Thoracic aorta (tissue), 2 donors: ENCODE results near the gene GOLGA5. TPM values are rescaled to one million over a fixed set of nuclear protein-coding genes. Genes with fewer than 3 reads are reported as not detected.

ENCODE experiments used
- ATAC-seq: fragments of 150-250 bp; one replicate; pipeline ENCODE4 v1.8.0; 2017; ENCODE audit warnings: low read depth; ENCODE audit not compliant: insufficient number of reproducible peaks, low FRiP score
- DNase-seq: peaks from one replicate; pipeline ENCODE4 v3.0.0-alpha.2; 2020; ENCODE audit warnings: low spot score
- H3K27ac ChIP-seq, 2 donors: fragments of 200-600 bp; sonication (generic); 1 replicate in 1 of 2; 2 replicates in 1 of 2; pipeline ENCODE4 v1.5.1; 2016; ENCODE audit warnings: mild to moderate bottlenecking in 2 of 2, moderate library complexity in 2 of 2
- H3K27me3 ChIP-seq: fragments of 200-600 bp; sonication (generic); replicated peaks from 2 replicates; pipeline ENCODE4 v1.6.0; 2016; ENCODE audit warnings: mild to moderate bottlenecking; ENCODE audit not compliant: insufficient read depth
- H3K36me3 ChIP-seq: fragments of 200-600 bp; sonication (generic); one replicate; pipeline ENCODE4 v1.5.1; 2016
- H3K4me1 ChIP-seq, 2 donors: fragments of 200-600 bp; sonication (generic); 1 replicate in 1 of 2; 2 replicates in 1 of 2; pipeline versions ENCODE4 v1.5.1 to v1.6.0; 2016; ENCODE audit warnings: low read depth in 2 of 2, mild to moderate bottlenecking in 1 of 2; ENCODE audit not compliant: control insufficient read depth in 1 of 2
- H3K4me3 ChIP-seq: fragments of 200-600 bp; sonication (generic); 2 replicates; pipeline ENCODE4 v1.5.1; 2016; ENCODE audit warnings: mild to moderate bottlenecking
- H3K9me3 ChIP-seq: fragments of 200-600 bp; sonication (generic); 2 replicates; pipeline ENCODE4 v1.5.1; 2016
- CTCF ChIP-seq: fragments of 200-600 bp; sonication (generic); IDR thresholded peaks from one replicate; pipeline ENCODE4 v1.5.1; 2019; ENCODE audit warnings: antibody characterized with exemption
- total RNA-seq, 2 donors: library from RNA; depleted of rRNA; stranded (reverse); fragments of >200 nt; gene quantifications; one replicate each; pipeline versions ENCODE4 v1.1.0 to v1.2.3, GENCODE V29; 2016

The GOLGA5 gene
- total RNA-seq, 2 donors from 2014 or later, result 29.5 to 41.9 TPM

- no peaks in the 10 kb centered on the region for H3K36me3 ChIP-seq
- peaks cover 10% of the 10 kb centered on the region for H3K9me3 ChIP-seq
- ATAC-seq, result no peak
- H3K27ac ChIP-seq, result no peak overlapping the region
- H3K27me3 ChIP-seq, result no peaks in the 10 kb centered on the region
- no peak for TF ChIP-seq CTCF
- H3K4me3 ChIP-seq, result no peak overlapping the region
- H3K4me1 ChIP-seq, result peaks cover 0 to 19% of the 10 kb centered on the region in 2 donors
- DNase-seq, result no peak
Observed at GRCh38 chr14:92789457-92790089, 4.5 kb upstream of the GOLGA5 start.

GRCh38 chr14:92792885-92793284, 1.2 kb upstream of the GOLGA5 start:
- H3K9me3 ChIP-seq, result peaks cover 10% of the 10 kb centered on the region
- H3K4me3 ChIP-seq, result no peak overlapping the region
- H3K4me1 ChIP-seq, result peaks cover 12 to 25% of the 10 kb centered on the region in 2 donors
- no peak for TF ChIP-seq CTCF
- DNase-seq, result no peak
- H3K36me3 ChIP-seq, result no peaks in the 10 kb centered on the region
- H3K27ac ChIP-seq, result no peak overlapping the region
- ATAC-seq, result no peak
- no peaks in the 10 kb centered on the region for H3K27me3 ChIP-seq

- TF ChIP-seq CTCF, result no peak
- ATAC-seq (no peak), DNase-seq (no peak)
- Histone ChIP-seq H3K27me3 (no peaks in the 10 kb centered on the region), H3K4me1 (peaks cover 12 to 26% of the 10 kb centered on the region in 2 donors), H3K36me3 (peaks cover 5% of the 10 kb centered on the region), H3K27ac (peak overlapping the region; percentile 73 to 79), H3K4me3 (peak overlapping the region; percentile 89), H3K9me3 (peaks cover 4% of the 10 kb centered on the region)
Observed at GRCh38 chr14:92794547-92794941, 439 bp downstream of the GOLGA5 start.

- Histone ChIP-seq H3K4me3 (peak overlapping the region; percentile 89), H3K27me3 (no peaks in the 10 kb centered on the region), H3K36me3 (peaks cover 5% of the 10 kb centered on the region), H3K4me1 (peaks cover 15 to 30% of the 10 kb centered on the region in 2 donors), H3K27ac (peak overlapping the region; percentile 73 to 79), H3K9me3 (peaks cover 2% of the 10 kb centered on the region)
- no peak for TF ChIP-seq CTCF
- DNase-seq (no peak), ATAC-seq (no peak)
Observed at GRCh38 chr14:92794961-92795360, 856 bp downstream of the GOLGA5 start.

GRCh38 chr14:92797935-92798653, 4.0 kb downstream of the GOLGA5 start:
- H3K9me3 ChIP-seq, result no peaks in the 10 kb centered on the region
- no peak overlapping the region for H3K4me3 ChIP-seq
- H3K36me3 ChIP-seq, result peaks cover 5% of the 10 kb centered on the region
- no peak for DNase-seq
- no peaks in the 10 kb centered on the region for H3K27me3 ChIP-seq
- no peak for TF ChIP-seq CTCF
- H3K4me1 ChIP-seq, result peaks cover 27 to 51% of the 10 kb centered on the region in 2 donors
- no peak overlapping the region for H3K27ac ChIP-seq
- no peak for ATAC-seq
